NAMALWA (cell line): ENCODE results near the gene PTPRN2.
"Not testable (repeated sequence)": the region's sequence is repeated elsewhere in the genome, so short reads cannot be mapped to it uniquely, and the experiment has no call there.

Experiments
- DNase-seq: peaks from one replicate; pipeline ENCODE4 v3.0.0-alpha.2; 2015; ENCODE audit warnings: low spot score

The PTPRN2 gene

GRCh38 chr7:158174947-158175346, 412.7 kb downstream of the PTPRN2 start:
- DNase-seq, result no peak

- DNase-seq, result no peak
Observed at GRCh38 chr7:158167373-158167772, 420.2 kb downstream of the PTPRN2 start.

- DNase-seq, result no peak
Observed at GRCh38 chr7:158166386-158167340, 421.0 kb downstream of the PTPRN2 start.

- no peak for DNase-seq
Observed at GRCh38 chr7:158165711-158166110, 421.9 kb downstream of the PTPRN2 start.

- DNase-seq, result no peak
Observed at GRCh38 chr7:158164101-158165095, 423.2 kb downstream of the PTPRN2 start.

GRCh38 chr7:158161194-158161593, 426.4 kb downstream of the PTPRN2 start:
- DNase-seq, result no peak

- no peak for DNase-seq
Observed at GRCh38 chr7:158160199-158160598, 427.4 kb downstream of the PTPRN2 start.

GRCh38 chr7:158157460-158157859, 430.2 kb downstream of the PTPRN2 start:
- DNase-seq, result no peak

- DNase-seq, result not testable (repeated sequence)
Observed at GRCh38 chr7:158151273-158151672, 436.4 kb downstream of the PTPRN2 start.

- no peak for DNase-seq
Observed at GRCh38 chr7:158150234-158150633, 437.4 kb downstream of the PTPRN2 start.

GRCh38 chr7:158147431-158147830, 440.2 kb downstream of the PTPRN2 start:
- not testable (repeated sequence) for DNase-seq

- no peak for DNase-seq
Observed at GRCh38 chr7:158145370-158145769, 442.3 kb downstream of the PTPRN2 start.

- DNase-seq, result no peak
Observed at GRCh38 chr7:158143196-158144120, 444.2 kb downstream of the PTPRN2 start.

GRCh38 chr7:158142657-158143056, 445.0 kb downstream of the PTPRN2 start:
- no peak for DNase-seq

GRCh38 chr7:158141806-158142518, 445.7 kb downstream of the PTPRN2 start:
- no peak for DNase-seq

GRCh38 chr7:158141221-158141582, 446.4 kb downstream of the PTPRN2 start:
- DNase-seq, result no peak

- DNase-seq, result no peak
Observed at GRCh38 chr7:158140538-158141220, 446.9 kb downstream of the PTPRN2 start.

GRCh38 chr7:158139499-158139898, 448.1 kb downstream of the PTPRN2 start:
- DNase-seq, result no peak

GRCh38 chr7:158138329-158138597, 449.4 kb downstream of the PTPRN2 start:
- DNase-seq, result no peak

GRCh38 chr7:158137516-158138328, 449.9 kb downstream of the PTPRN2 start:
- no peak for DNase-seq
